Smooth muscle cell (in vitro differentiated cells): ENCODE results near the gene MBLAC1. TPM values are rescaled to one million over a fixed set of nuclear protein-coding genes. Genes with fewer than 3 reads are reported as not detected.

Source experiments
- DNase-seq: peaks from one replicate; lab custom pipeline; 2025; ENCODE audit not compliant: unreplicated experiment; lab: John Stamatoyannopoulos, UW
- H2AFZ ChIP-seq: fragments of 200-600 bp; sonication (generic); 2 replicates; pipeline ENCODE4 v1.6.0; 2016; ENCODE audit warnings: antibody characterized with exemption, low read depth, mild to moderate bottlenecking
- H3F3A ChIP-seq: fragments of 200-600 bp; sonication (generic); 2 replicates; pipeline ENCODE4 v1.6.0; 2017; ENCODE audit warnings: antibody characterized with exemption, low read depth
- H3K27ac ChIP-seq: fragments of 200-600 bp; sonication (generic); 2 replicates; pipeline ENCODE4 v1.5.1; 2016; ENCODE audit warnings: low read depth, mild to moderate bottlenecking
- H3K27me3 ChIP-seq: fragments of 200-600 bp; sonication (generic); 2 replicates; pipeline ENCODE4 v1.6.1; 2016; ENCODE audit warnings: low read depth, mild to moderate bottlenecking
- H3K36me3 ChIP-seq: fragments of 200-600 bp; sonication (generic); 2 replicates; pipeline ENCODE4 v1.5.1; 2016; ENCODE audit warnings: low read depth
- H3K4me1 ChIP-seq: fragments of 200-600 bp; sonication (generic); 2 replicates; pipeline ENCODE4 v1.5.1; 2016; ENCODE audit warnings: low read depth
- H3K4me2 ChIP-seq: fragments of 200-600 bp; sonication (generic); 2 replicates; pipeline ENCODE4 v1.6.0; 2016; ENCODE audit warnings: mild to moderate bottlenecking
- H3K4me3 ChIP-seq: fragments of 200-600 bp; sonication (generic); 2 replicates; pipeline ENCODE4 v1.5.1; 2016; ENCODE audit warnings: mild to moderate bottlenecking
- H3K79me2 ChIP-seq: fragments of 200-600 bp; sonication (generic); 2 replicates; pipeline ENCODE4 v1.6.0; 2016; ENCODE audit warnings: low read depth, mild to moderate bottlenecking
- H3K9ac ChIP-seq: fragments of 200-600 bp; sonication (generic); 2 replicates; pipeline ENCODE4 v1.6.0; 2016; ENCODE audit warnings: low read depth
- H3K9me3 ChIP-seq: fragments of 200-600 bp; sonication (generic); replicated peaks from 2 replicates; pipeline ENCODE4 v1.5.1; 2016; ENCODE audit warnings: low read depth
- H4K20me1 ChIP-seq: fragments of 200-600 bp; sonication (generic); 2 replicates; pipeline ENCODE4 v1.6.0; 2016; ENCODE audit warnings: low read depth
- WGBS: methylation state at CpG from one replicate; pipeline ENCODE4 v1.1.7; 2016; ENCODE audit warnings: low lambda C conversion rate; 5-methylcytosine and 5-hydroxymethylcytosine counted together
- polyA plus RNA-seq: library from polyadenylated mRNA; unstranded; fragments of >200 nt; fragmentation: Nextera tagmentation; extraction: Ambion mirVana; gene quantifications from 2 replicates; pipeline ENCODE4 v1.2.1, GENCODE V29; 2016
- total RNA-seq: library from RNA; depleted of rRNA; stranded (reverse); fragments of >200 nt; gene quantifications from 2 replicates; pipeline ENCODE4 v1.2.3, GENCODE V29; 2014
- TF ChIP-seq, protein P1 (sequence below): fragments of 200-600 bp; sonication (generic); IDR thresholded peaks from 2 replicates; pipeline ENCODE4 v1.5.1; 2017; ENCODE audit warnings: borderline replicate concordance, mild to moderate bottlenecking, antibody characterized with exemption; ENCODE audit not compliant: insufficient read depth, poor library complexity, severe bottlenecking

MBLAC1 gene
- total and polyA plus RNA-seq, 2 experiments from 2014 or later, result 0.76 to 2.3 TPM

DNA sequence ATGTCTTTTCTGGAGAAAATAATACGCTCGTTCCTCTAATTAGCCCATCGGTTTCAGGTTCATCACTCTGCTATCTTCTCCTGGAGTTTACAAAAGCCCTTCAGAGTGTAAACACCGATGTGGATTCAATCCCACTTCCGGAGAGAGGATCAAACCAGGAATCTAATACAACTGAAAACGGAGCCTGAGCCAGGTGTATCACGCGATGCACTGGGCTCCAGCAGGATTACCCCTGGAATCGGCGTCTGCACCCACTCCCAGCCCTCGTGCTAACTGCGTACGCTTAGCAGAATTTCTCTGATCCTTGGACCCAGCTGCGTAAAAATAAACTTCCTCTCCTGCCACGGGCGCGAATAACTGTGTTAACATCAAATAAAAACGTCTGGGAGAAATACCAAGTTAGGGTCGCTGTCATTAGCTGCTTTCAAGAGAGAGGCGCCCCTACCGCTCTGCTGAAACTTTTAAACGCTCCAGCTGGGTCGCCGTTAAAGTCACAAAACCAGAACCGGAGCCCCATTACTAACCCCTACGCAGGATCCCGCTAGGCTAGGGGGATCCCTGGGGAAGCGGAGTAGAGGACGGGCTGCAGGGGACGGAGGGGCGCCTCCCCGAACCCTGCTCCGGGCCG is 45.7 kb upstream of the MBLAC1 start:
- Histone ChIP-seq H3K27me3 (no peaks in the 10 kb centered on the region), H2AFZ (no peak overlapping the region), H3K36me3 (peaks cover 11% of the 10 kb centered on the region), H3K4me2 (peak overlapping the region; percentile 100), H3K79me2 (peaks cover 55% of the 10 kb centered on the region), H3K27ac (peak overlapping the region; percentile 93), H4K20me1 (peaks cover 28% of the 10 kb centered on the region), H3F3A (peaks cover 12% of the 10 kb centered on the region), H3K4me1 (peaks cover 12% of the 10 kb centered on the region), H3K9me3 (no peaks in the 10 kb centered on the region), H3K9ac (peak overlapping the region; percentile 97), H3K4me3 (peak overlapping the region; percentile 87)
- DNase-seq, result no peak
- 3% methylated on average over 33 of the region's 34 CpGs for WGBS
- TF ChIP-seq, protein P1, sequence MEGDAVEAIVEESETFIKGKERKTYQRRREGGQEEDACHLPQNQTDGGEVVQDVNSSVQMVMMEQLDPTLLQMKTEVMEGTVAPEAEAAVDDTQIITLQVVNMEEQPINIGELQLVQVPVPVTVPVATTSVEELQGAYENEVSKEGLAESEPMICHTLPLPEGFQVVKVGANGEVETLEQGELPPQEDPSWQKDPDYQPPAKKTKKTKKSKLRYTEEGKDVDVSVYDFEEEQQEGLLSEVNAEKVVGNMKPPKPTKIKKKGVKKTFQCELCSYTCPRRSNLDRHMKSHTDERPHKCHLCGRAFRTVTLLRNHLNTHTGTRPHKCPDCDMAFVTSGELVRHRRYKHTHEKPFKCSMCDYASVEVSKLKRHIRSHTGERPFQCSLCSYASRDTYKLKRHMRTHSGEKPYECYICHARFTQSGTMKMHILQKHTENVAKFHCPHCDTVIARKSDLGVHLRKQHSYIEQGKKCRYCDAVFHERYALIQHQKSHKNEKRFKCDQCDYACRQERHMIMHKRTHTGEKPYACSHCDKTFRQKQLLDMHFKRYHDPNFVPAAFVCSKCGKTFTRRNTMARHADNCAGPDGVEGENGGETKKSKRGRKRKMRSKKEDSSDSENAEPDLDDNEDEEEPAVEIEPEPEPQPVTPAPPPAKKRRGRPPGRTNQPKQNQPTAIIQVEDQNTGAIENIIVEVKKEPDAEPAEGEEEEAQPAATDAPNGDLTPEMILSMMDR, result no peak

DNA sequence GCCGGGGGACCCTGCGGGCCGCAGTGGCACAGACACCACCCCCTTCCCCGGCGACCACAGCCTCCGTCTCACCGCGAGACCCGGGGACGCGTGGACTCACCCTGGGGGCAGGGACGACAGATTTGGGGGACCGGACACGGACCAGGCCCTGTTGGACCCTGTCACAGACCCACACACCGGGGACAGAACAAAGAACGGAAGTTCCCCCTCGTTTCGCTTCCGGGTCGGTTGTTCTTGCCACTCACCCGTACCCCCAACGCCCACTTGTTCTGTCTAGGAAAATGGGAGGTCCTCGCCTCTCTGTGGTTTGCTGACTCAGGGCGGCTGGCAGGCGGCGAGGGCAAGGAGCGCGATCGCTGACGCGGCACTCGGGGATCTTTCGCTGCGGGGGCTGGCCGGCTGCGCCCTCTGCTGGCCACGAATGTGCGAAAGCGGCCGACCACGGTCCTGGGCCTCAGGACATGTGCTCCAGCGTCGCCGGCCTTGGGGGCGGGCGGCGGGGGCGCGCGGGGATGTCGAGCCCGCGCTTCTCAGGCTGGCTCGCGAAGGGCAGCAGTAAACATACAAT is 45.1 kb upstream of the MBLAC1 start, which contains the start of gene ZNF3:
ZNF3 (minus strand) TSS at position 189 of the 568 bp plus-strand sequence. CDS start 4,366 bp downstream, outside the sequence.
- Histone ChIP-seq H3K36me3 (peaks cover 7% of the 10 kb centered on the region), H3K4me1 (peaks cover 12% of the 10 kb centered on the region), H2AFZ (no peak within 1 kb of the TSS), H3K4me3 (peak within 1 kb of the TSS; percentile 87), H3K4me2 (peak within 1 kb of the TSS; percentile 100), H3K79me2 (peaks cover 49% of the 10 kb centered on the region), H3K27me3 (no peaks in the 10 kb centered on the region), H3K9ac (peak within 1 kb of the TSS; percentile 97), H3F3A (peaks cover 15% of the 10 kb centered on the region), H3K9me3 (no peaks in the 10 kb centered on the region), H4K20me1 (peaks cover 27% of the 10 kb centered on the region), H3K27ac (peak within 1 kb of the TSS; percentile 93)
- TF ChIP-seq, protein P1, result peak; percentile 93
- 2% methylated on average over 47 of the region's 55 CpGs for WGBS
- DNase-seq, result peak; percentile 92

DNA sequence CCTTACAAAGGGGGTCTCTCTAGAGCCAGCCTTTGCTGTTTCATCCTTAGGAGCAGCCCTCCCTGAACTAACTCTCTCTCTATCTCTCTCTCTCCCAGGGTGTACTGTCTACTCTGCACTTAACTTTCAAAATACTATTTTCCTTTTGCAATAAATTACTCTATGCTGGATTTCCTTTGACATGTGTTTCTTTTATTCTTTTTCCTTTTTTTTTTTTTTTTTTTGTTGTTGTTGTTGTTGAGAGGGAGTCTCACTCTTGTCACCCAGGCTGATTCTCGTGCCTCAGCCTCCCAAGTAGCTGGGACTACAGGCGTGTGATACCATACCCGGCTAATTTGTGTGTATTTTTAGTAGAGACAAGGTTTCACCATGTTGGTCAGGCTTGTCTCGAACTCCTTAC is 43.8 kb upstream of the MBLAC1 start:
- Histone ChIP-seq H3F3A (peaks cover 25% of the 10 kb centered on the region), H3K27me3 (no peaks in the 10 kb centered on the region), H3K36me3 (no peaks in the 10 kb centered on the region), H3K4me3 (no peak overlapping the region), H4K20me1 (peaks cover 20% of the 10 kb centered on the region), H3K27ac (peak overlapping the region; percentile 50), H3K79me2 (peaks cover 35% of the 10 kb centered on the region), H3K4me1 (peaks cover 12% of the 10 kb centered on the region), H3K9me3 (no peaks in the 10 kb centered on the region), H3K4me2 (no peak overlapping the region), H3K9ac (no peak overlapping the region), H2AFZ (no peak overlapping the region)
- 89% methylated on average over 4 of the region's 4 CpGs for WGBS
- TF ChIP-seq, protein P1, result no peak
- no peak for DNase-seq

DNA sequence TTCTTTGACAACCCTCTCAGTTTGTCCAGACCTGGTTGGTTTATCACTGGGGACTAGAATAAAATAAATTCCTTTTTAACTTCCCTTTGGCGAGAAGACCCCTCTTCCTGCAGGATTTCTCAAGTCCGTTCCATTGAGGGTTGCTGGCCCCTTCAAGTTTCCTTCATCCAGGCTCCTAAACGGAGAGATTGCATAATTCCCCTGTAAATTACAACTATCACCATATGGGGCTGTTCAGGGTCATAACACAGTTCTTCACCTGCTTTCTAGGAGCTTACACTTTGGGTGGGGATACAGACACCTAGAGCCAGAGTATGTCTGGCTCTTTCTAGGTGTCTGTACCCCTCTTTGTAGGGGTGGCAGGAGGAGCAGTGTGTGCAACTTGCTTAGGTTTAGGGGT is 41.3 kb upstream of the MBLAC1 start:
- peaks cover 13% of the 10 kb centered on the region for H3K79me2 ChIP-seq
- no peaks in the 10 kb centered on the region for H3K9me3 ChIP-seq
- H3K27ac ChIP-seq, result no peak overlapping the region
- H3K36me3 ChIP-seq, result no peaks in the 10 kb centered on the region
- DNase-seq, result no peak
- no peak overlapping the region for H2AFZ ChIP-seq
- no peak overlapping the region for H3K4me2 ChIP-seq
- no peaks in the 10 kb centered on the region for H4K20me1 ChIP-seq
- no peaks in the 10 kb centered on the region for H3K27me3 ChIP-seq
- WGBS, result 38% methylated on average over 3 of the region's 3 CpGs
- H3K4me3 ChIP-seq, result no peak overlapping the region
- H3F3A ChIP-seq, result peaks cover 47% of the 10 kb centered on the region
- peaks cover 11% of the 10 kb centered on the region for H3K4me1 ChIP-seq
- no peak overlapping the region for H3K9ac ChIP-seq
- TF ChIP-seq, protein P1, result no peak
